Measurements from ENCODE around the gene ARHGEF28.

ARHGEF28 gene

DNA sequence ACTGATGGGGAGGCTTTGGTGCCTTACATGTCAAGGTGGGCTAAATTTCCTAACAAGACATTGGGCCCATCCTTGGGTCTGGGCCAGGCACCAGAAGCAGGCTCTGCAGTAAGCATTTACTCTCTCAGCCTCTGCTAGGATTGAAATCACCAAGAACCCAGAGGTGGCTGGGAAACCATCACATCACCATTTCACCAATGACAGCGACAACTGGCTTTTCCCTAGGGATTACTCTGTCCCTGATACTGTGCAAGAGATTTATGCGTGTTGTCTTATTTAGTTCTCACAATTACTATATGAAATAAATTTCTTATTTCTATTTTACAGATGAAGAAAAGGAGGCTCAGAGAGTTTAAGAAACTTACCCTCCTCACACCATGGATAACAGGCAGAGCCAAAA is 342.2 kb downstream of the ARHGEF28 start:
- Histone ChIP-seq H3K27me3 (ENCODE audit: insufficient read depth, low read length, poor library complexity, severe bottlenecking) (no peaks in the 10 kb centered on the region), H3K36me3 (ENCODE audit: insufficient read depth, low read length) (no peaks in the 10 kb centered on the region), H3K4me1 (ENCODE audit: insufficient read depth, low read length, poor library complexity, severe bottlenecking) (peaks cover 26% of the 10 kb centered on the region), H3K79me2 (ENCODE audit: insufficient read depth, low read length) (no peaks in the 10 kb centered on the region), H3K9me2 (replicated peaks; ENCODE audit: low read depth, low read length) (no peaks in the 10 kb centered on the region), H3K9ac (ENCODE audit: low read depth, low read length, poor library complexity, severe bottlenecking) (no peak overlapping the region), H3K4me2 (ENCODE audit: low read depth, low read length, poor library complexity, severe bottlenecking) (no peak overlapping the region), H3K4me3 (ENCODE audit: low read length, poor library complexity, severe bottlenecking) (no peak overlapping the region), H4K20me1 (ENCODE audit: insufficient read depth, low read length, poor library complexity, severe bottlenecking) (no peaks in the 10 kb centered on the region), H3F3A (ENCODE audit: low read depth) (no peaks in the 10 kb centered on the region), H3K9me3 (ENCODE audit: insufficient read depth, low read depth, low read length) (no peaks in the 10 kb centered on the region), H2AFZ (ENCODE audit: low read length) (no peak overlapping the region)
- TF ChIP-seq EZH2phosphoT487 (IDR thresholded peaks at IDR 0.05; ENCODE audit: borderline replicate concordance) (no peak), CTCF (conservative IDR thresholded peaks at IDR 0.05; ENCODE audit: low read length) (no peak)

- H3K9ac ChIP-seq (ENCODE audit: low read depth, low read length, poor library complexity, severe bottlenecking) = peak overlapping the region; percentile 29
- TF ChIP-seq CTCF (conservative IDR thresholded peaks at IDR 0.05; ENCODE audit: low read length) (no peak), EZH2phosphoT487 (IDR thresholded peaks at IDR 0.05; ENCODE audit: borderline replicate concordance) (no peak)
- H3K9me2 ChIP-seq (replicated peaks; ENCODE audit: low read depth, low read length) = no peaks in the 10 kb centered on the region
- no peaks in the 10 kb centered on the region for H3F3A ChIP-seq (ENCODE audit: low read depth)
- no peaks in the 10 kb centered on the region for H3K36me3 ChIP-seq (ENCODE audit: insufficient read depth, low read length)
- H3K9me3 ChIP-seq (ENCODE audit: insufficient read depth, low read depth, low read length) = no peaks in the 10 kb centered on the region
- no peaks in the 10 kb centered on the region for H4K20me1 ChIP-seq (ENCODE audit: insufficient read depth, low read length, poor library complexity, severe bottlenecking)
- H3K4me2 ChIP-seq (ENCODE audit: low read depth, low read length, poor library complexity, severe bottlenecking) = peak overlapping the region; percentile 67
- H3K27me3 ChIP-seq (ENCODE audit: insufficient read depth, low read length, poor library complexity, severe bottlenecking) = no peaks in the 10 kb centered on the region
- no peaks in the 10 kb centered on the region for H3K79me2 ChIP-seq (ENCODE audit: insufficient read depth, low read length)
- H3K4me3 ChIP-seq (ENCODE audit: low read length, poor library complexity, severe bottlenecking) = no peak overlapping the region
- H3K4me1 ChIP-seq (ENCODE audit: insufficient read depth, low read length, poor library complexity, severe bottlenecking) = peaks cover 26% of the 10 kb centered on the region
- 0 out of 2 replicates have a peak overlapping the region, but pooled peaks have one; percentile 52 for H2AFZ ChIP-seq (ENCODE audit: low read length)
Measured at GRCh38 chr5:73968729-73969128, 342.7 kb downstream of the ARHGEF28 start.

- Histone ChIP-seq H3K27me3 (ENCODE audit: insufficient read depth, low read length, poor library complexity, severe bottlenecking) (no peaks in the 10 kb centered on the region), H3K9me2 (replicated peaks; ENCODE audit: low read depth, low read length) (no peaks in the 10 kb centered on the region), H3F3A (ENCODE audit: low read depth) (no peaks in the 10 kb centered on the region), H2AFZ (ENCODE audit: low read length) (peak overlapping the region; percentile 52; the same call in 1 of the 2 replicates), H3K36me3 (ENCODE audit: insufficient read depth, low read length) (no peaks in the 10 kb centered on the region), H3K4me1 (ENCODE audit: insufficient read depth, low read length, poor library complexity, severe bottlenecking) (peaks cover 20% of the 10 kb centered on the region), H4K20me1 (ENCODE audit: insufficient read depth, low read length, poor library complexity, severe bottlenecking) (no peaks in the 10 kb centered on the region), H3K9ac (ENCODE audit: low read depth, low read length, poor library complexity, severe bottlenecking) (peak overlapping the region; percentile 29), H3K4me3 (ENCODE audit: low read length, poor library complexity, severe bottlenecking) (peak overlapping the region; percentile 26), H3K79me2 (ENCODE audit: insufficient read depth, low read length) (no peaks in the 10 kb centered on the region), H3K9me3 (ENCODE audit: insufficient read depth, low read depth, low read length) (no peaks in the 10 kb centered on the region), H3K4me2 (ENCODE audit: low read depth, low read length, poor library complexity, severe bottlenecking) (peak overlapping the region; percentile 67)
- no peak for TF ChIP-seq CTCF (conservative IDR thresholded peaks at IDR 0.05; ENCODE audit: low read length)
- no peak for TF ChIP-seq EZH2phosphoT487 (IDR thresholded peaks at IDR 0.05; ENCODE audit: borderline replicate concordance)
Measured at GRCh38 chr5:73969195-73970036, 343.4 kb downstream of the ARHGEF28 start.

Measured in Loucy (cell line).